Panc1 (cell line): ENCODE measurements around the gene SLCO2A1. TPM values are rescaled to one million over a fixed set of nuclear protein-coding genes. Genes with fewer than 3 reads are reported as not detected.

ENCODE experiments used
- ATAC-seq: fragments of 200-7000 bp; cut with Tn5 transposase; 2 replicates; pipeline ENCODE4 v1.9.1; 2020; ENCODE audit warnings: mild to moderate bottlenecking, moderate library complexity
- BruUV-seq: library from RNA; stranded (reverse); fragments of 400-500 nt; replicated peaks from 2 replicates; lab custom pipeline; 2021; lab: Mats Ljungman, UMichigan
- CTCF ChIA-PET: fragments of 300-600 bp; sonication (Branson Sonifier 250); formaldehyde crosslinking; loops from one replicate; lab custom pipeline; 2022; ENCODE audit warnings: antibody characterized with exemption; lab: Charles Lee
- POLR2A ChIA-PET: fragments of 300-600 bp; sonication (Branson Sonifier 250); formaldehyde crosslinking; loops from one replicate; lab custom pipeline; 2022; ENCODE audit warnings: antibody characterized with exemption; lab: Charles Lee
- DNase-seq: peaks from one replicate; pipeline ENCODE4 v3.0.0-alpha.2; 2010; ENCODE audit warnings: low read depth, low spot score
- H3K27ac ChIP-seq: 2 replicates; pipeline ENCODE4 v1.5.1; 2011; ENCODE audit warnings: mild to moderate bottlenecking, low read length, inconsistent platforms
- H3K27me3 ChIP-seq: fragments of 200-500 bp; sonication (Bioruptor generic); 2 replicates; pipeline ENCODE4 v1.6.0; 2014; ENCODE audit warnings: low read length, inconsistent platforms; ENCODE audit not compliant: control insufficient read depth, insufficient read depth
- H3K36me3 ChIP-seq: fragments of 200-500 bp; sonication (Bioruptor generic); 2 replicates; pipeline ENCODE4 v1.5.1; 2014; ENCODE audit warnings: inconsistent platforms, mild to moderate bottlenecking, low read length, moderate library complexity; ENCODE audit not compliant: control insufficient read depth, insufficient read depth
- H3K4me1 ChIP-seq: 2 replicates; pipeline ENCODE4 v1.5.1; 2011; ENCODE audit warnings: inconsistent platforms, mild to moderate bottlenecking, low read length, moderate library complexity; ENCODE audit not compliant: control insufficient read depth, insufficient read depth
- H3K4me3 ChIP-seq, 2 experiments: 2 replicates each; pipeline ENCODE4 v1.5.1; 2011 to 2012; ENCODE audit warnings: low read depth in 2 of 2, low read length in 2 of 2, mild to moderate bottlenecking in 2 of 2, inconsistent platforms in 1 of 2, moderate library complexity in 1 of 2
- H3K9me3 ChIP-seq: fragments of 200-500 bp; sonication (Bioruptor generic); 2 replicates; pipeline ENCODE4 v1.5.1; 2014; ENCODE audit warnings: low read depth, mild to moderate bottlenecking, inconsistent platforms, low read length, moderate library complexity; ENCODE audit not compliant: control insufficient read depth, insufficient read depth
- CTCF ChIP-seq: fragments of 450-650 bp; IDR thresholded peaks from 2 replicates; pipeline ENCODE4 v1.5.1; 2017; ENCODE audit warnings: mild to moderate bottlenecking
- POLR2AphosphoS5 ChIP-seq: IDR thresholded peaks from 2 replicates; pipeline ENCODE4 v1.6.1; 2012; ENCODE audit warnings: mild to moderate bottlenecking, low read depth, low read length, moderate library complexity
- REST ChIP-seq, 2 experiments: IDR thresholded peaks; 2 replicates each; pipeline ENCODE4 v1.6.1; 2011 to 2012; ENCODE audit warnings: low read depth in 2 of 2, control low read depth in 1 of 2, low read length in 1 of 2, mild to moderate bottlenecking in 1 of 2, moderate library complexity in 1 of 2; ENCODE audit not compliant: insufficient read depth in 1 of 2
- SIN3A ChIP-seq: IDR thresholded peaks from 2 replicates; pipeline ENCODE4 v1.6.1; 2012; ENCODE audit warnings: low read depth, mild to moderate bottlenecking, low read length, moderate library complexity, borderline replicate concordance; ENCODE audit not compliant: insufficient read depth
- TCF7L2 ChIP-seq: IDR thresholded peaks from 2 replicates; pipeline ENCODE4 v1.6.1; 2011; ENCODE audit warnings: mild to moderate bottlenecking, low read depth, low read length, inconsistent platforms
- in situ Hi-C: cut with HindIII; loops from 2 replicates; pipeline ENCODE4 v1.10.0; 2016; ENCODE audit warnings: low sequenced_read_pairs, low pct_unique_long_range_greater_than_20kb
- intact Hi-C: fragments of 100-400 bp; cut with micrococcal nuclease; formaldehyde crosslinking; loops from one replicate; pipeline ENCODE4 v1.10.0; 2022; ENCODE audit not compliant: unreplicated experiment
- total RNA-seq: library from RNA; stranded (reverse); gene quantifications from one replicate; pipeline ENCODE4 v1.2.1, GENCODE V29; 2021; ENCODE audit not compliant: unreplicated experiment

Gene SLCO2A1
- total RNA-seq, 1 experiment from 2014 or later, result 0.62 TPM

- Histone ChIP-seq H3K4me3 (no peak overlapping the region), H3K9me3 (no peaks in the 10 kb centered on the region), H3K27me3 (no peaks in the 10 kb centered on the region), H3K4me1 (no peaks in the 10 kb centered on the region), H3K36me3 (no peaks in the 10 kb centered on the region), H3K27ac (no peak overlapping the region)
- no peak for DNase-seq
- no TSS peak for BruUV-seq
- TF ChIP-seq REST (IDR thresholded peaks at IDR 0.05; ENCODE audit: insufficient read depth in 1 of 2, low read depth in 2 of 2, low read length in 1 of 2) (no peak), TCF7L2 (no peak), SIN3A (no peak), POLR2AphosphoS5 (no peak), CTCF (no peak)
- intact Hi-C loops, result no loop called here
- ChIA-PET CTCF (no interaction called here), POLR2A (no interaction called here)
- in situ Hi-C loops, result no loop called here
- ATAC-seq, result no peak
Measured at GRCh38 chr3:133881939-133882825, 147.5 kb downstream of the SLCO2A1 start.

- Histone ChIP-seq H3K4me1 (no peaks in the 10 kb centered on the region), H3K27ac (no peak overlapping the region), H3K36me3 (no peaks in the 10 kb centered on the region), H3K4me3 (no peak overlapping the region), H3K27me3 (no peaks in the 10 kb centered on the region), H3K9me3 (no peaks in the 10 kb centered on the region)
- CTCF ChIA-PET, result no interaction called here
- in situ Hi-C loops, result no loop called here
- no TSS peak for BruUV-seq
- no peak for DNase-seq
- ATAC-seq, result no peak
- intact Hi-C loops, result no loop called here
- TF ChIP-seq POLR2AphosphoS5, result no peak
- POLR2A ChIA-PET, result no interaction called here
Measured at GRCh38 chr3:133881492-133881891, 148.2 kb downstream of the SLCO2A1 start.

GRCh38 chr3:133880886-133881455 is 148.8 kb downstream of the SLCO2A1 start:
- DNase-seq, result no peak
- H3K4me3 ChIP-seq, result no peak overlapping the region
- no TSS peak for BruUV-seq
- no peaks in the 10 kb centered on the region for H3K4me1 ChIP-seq
- intact Hi-C loops (no loop called here), in situ Hi-C loops (no loop called here)
- no peak for TF ChIP-seq TCF7L2
- TF ChIP-seq SIN3A, result no peak
- no peak for TF ChIP-seq CTCF
- no peak for TF ChIP-seq REST (IDR thresholded peaks at IDR 0.05; ENCODE audit: insufficient read depth in 1 of 2, low read depth in 2 of 2, low read length in 1 of 2)
- no peak for TF ChIP-seq POLR2AphosphoS5
- no peaks in the 10 kb centered on the region for H3K9me3 ChIP-seq
- no peak overlapping the region for H3K27ac ChIP-seq
- ChIA-PET POLR2A (no interaction called here), CTCF (no interaction called here)
- no peaks in the 10 kb centered on the region for H3K27me3 ChIP-seq
- ATAC-seq, result no peak
- no peaks in the 10 kb centered on the region for H3K36me3 ChIP-seq
